GM12872 (cell line): ENCODE results near the gene RBM8A.

Experiments
- TF ChIP-seq, protein P1 (sequence below): IDR thresholded peaks from 3 replicates; pipeline ENCODE4 v1.5.1; 2011; ENCODE audit warnings: low read depth, mild to moderate bottlenecking, low read length, moderate library complexity; ENCODE audit not compliant: insufficient read depth

RBM8A gene

DNA sequence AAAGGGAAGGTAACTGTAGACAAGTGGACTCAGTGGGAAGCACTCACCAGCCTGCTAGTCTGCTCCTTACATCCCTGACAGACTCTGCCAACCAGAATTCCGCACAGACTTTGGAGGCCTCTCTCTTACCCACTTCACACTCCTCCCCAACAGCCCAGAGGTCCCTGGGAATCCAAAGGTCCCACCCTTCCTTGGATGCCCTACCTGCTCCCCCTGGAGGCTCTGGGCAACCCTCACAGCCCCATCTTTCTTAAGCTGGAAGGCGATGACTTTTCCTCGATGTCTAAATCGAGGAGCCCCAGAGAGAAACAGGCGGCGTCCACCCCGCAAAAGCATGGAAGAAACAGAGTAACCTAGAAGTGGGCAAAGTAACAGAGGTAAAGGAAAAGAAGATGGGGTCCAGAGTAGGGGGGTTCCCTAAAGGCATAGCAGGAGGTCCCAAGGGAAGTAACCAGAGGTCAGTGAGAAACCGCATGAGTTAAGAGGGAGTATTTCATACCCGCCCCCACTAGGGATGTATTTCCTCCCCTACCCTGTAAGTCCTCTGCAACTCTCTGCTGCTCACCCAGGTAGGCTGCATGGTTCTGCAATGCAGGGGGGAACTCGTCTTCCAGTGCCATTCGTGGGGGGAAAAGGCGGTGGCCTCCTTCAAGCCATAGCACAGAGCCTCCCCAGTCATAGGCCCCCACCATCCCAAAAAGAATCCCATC, 25.8 kb downstream of the RBM8A start:
- TF ChIP-seq, protein P1, sequence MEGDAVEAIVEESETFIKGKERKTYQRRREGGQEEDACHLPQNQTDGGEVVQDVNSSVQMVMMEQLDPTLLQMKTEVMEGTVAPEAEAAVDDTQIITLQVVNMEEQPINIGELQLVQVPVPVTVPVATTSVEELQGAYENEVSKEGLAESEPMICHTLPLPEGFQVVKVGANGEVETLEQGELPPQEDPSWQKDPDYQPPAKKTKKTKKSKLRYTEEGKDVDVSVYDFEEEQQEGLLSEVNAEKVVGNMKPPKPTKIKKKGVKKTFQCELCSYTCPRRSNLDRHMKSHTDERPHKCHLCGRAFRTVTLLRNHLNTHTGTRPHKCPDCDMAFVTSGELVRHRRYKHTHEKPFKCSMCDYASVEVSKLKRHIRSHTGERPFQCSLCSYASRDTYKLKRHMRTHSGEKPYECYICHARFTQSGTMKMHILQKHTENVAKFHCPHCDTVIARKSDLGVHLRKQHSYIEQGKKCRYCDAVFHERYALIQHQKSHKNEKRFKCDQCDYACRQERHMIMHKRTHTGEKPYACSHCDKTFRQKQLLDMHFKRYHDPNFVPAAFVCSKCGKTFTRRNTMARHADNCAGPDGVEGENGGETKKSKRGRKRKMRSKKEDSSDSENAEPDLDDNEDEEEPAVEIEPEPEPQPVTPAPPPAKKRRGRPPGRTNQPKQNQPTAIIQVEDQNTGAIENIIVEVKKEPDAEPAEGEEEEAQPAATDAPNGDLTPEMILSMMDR = no peak

DNA sequence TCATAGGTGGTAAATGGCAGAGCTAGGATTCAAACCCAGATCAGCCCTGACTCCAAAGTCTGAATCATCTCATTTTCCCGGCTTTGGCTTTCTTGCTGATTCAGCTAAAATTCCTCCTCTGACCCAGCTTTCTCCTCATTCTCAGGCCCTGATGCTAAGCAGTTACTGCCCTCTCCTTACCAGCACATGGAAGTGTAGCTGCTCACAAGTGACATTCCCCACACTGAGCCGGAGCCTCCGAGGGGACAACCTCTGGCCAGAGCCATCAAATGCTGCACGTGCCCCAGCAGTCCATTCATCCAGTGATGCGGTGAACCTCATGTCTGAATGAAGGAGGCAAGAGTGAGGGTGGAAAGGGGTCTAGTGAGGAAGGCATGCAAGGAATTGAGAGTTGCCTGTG, 28.5 kb downstream of the RBM8A start:
- TF ChIP-seq, protein P1 = no peak

DNA sequence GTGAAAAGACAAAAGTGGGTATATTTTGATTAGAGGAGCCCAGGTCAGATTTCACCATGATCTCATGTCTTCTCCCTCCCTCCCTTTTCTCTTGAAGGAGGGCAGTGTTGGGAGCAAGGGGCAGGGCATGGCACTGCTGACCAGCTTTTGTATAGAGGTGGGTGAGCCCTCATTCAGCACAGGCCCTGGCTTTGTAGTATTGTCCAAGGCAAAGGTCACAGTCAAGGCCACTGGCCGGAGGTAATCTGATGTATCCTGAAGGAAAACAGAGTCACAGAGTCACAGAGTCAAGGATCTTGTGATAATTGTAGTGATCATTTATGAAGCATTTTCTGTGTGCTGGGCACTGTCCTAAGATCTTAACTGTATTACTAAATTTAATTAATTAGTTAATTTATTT, 29.3 kb downstream of the RBM8A start:
- TF ChIP-seq, protein P1 = no peak

DNA sequence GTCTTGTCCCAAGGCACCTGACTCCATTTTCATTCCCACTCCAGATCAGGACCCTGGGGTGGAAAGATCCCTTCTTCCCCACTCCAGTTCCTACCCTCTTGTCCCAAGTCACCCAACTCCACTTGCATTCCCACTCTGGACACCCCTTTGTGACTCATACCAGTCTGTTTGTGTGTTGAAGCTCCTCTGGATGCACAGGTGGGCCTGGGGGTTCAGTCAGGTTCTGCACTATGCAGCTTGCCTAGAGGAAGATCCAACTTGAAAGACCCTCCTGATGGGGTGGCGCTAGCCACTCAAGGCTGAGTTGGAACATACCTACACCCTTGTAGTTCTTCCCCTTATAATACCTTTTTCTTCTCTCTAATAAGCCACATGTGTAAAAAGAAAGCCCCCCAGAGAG, 31.8 kb downstream of the RBM8A start:
- TF ChIP-seq, protein P1 = no peak

DNA sequence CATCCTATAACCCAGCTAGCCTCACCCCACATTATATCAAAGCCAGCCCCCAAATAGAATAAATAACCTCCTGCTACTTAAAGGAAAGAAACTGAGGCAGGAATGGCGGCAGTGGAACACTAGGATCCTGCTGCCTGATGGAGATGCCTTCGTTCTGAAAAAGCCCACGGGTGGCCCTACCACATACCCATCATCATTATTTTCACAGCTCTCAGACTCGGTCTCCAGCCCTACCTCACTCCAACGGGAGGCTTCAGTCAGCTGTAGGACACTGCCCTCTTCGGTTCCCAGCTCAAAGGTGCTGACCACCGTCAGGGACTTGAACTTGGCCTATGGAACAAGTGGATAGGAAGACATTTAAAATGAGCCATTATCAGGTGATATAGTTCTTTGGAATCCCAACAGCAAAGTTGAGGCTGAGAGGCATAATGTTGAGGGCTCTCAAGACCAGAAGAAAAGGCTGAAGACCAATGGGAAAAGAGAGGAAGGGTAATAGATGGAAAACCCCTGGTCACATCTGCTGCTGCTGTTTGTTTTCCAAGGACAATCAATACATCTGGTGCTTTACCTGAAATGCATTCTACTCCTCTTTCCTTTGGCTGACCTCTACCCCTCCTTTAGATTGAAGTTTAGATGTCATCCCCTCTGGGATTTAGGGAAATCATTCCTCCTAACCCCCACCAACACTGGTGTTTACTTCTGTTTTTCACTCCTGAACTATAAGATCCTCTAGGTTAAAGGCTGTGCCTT, 33.8 kb downstream of the RBM8A start:
- TF ChIP-seq, protein P1 = no peak

DNA sequence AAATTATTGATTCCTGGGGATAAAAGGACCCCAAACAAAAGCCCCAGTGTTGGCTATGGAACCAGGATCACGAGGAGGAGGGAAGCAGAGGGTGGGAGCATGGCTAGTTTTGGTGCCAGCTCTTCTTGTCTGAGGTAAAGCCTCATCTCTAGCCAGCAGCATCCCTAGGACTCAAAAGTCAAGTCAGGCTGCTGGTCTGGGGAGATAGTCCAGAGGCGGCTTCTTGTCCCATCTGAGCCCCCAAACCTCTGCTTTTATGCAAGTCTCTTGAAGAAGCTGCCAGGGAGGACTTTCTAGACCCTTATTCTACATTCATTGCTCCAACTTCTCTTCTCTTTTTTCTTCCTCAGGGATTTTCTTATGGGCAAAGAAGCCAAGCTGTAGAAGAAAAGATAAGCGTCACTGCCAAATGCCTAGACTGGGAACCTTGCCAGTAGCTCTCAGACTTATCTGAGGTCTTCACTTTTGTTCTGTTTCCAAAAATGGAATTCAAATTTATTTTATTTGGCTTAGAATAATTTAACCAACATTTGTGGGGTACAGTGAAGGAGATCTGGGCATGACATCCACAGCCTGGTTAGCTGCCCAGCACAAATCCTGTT, 34.7 kb downstream of the RBM8A start:
- TF ChIP-seq, protein P1 = no peak
